Vagina (tissue), 2 donors: ENCODE results near the gene RASL11B. TPM values are rescaled to one million over a fixed set of nuclear protein-coding genes. Genes with fewer than 3 reads are reported as not detected.

Source experiments
- DNase-seq, 2 donors: peaks; one replicate each; pipeline ENCODE4 v3.0.0-alpha.2; 2017; ENCODE audit errors: extremely low spot score in 2 of 2
- H3K27ac ChIP-seq: fragments of 200-600 bp; sonication (generic); one replicate; pipeline ENCODE4 v1.5.1; 2019
- H3K27me3 ChIP-seq: fragments of 200-600 bp; sonication (generic); one replicate; pipeline ENCODE4 v1.5.1; 2019
- H3K36me3 ChIP-seq, 2 donors: fragments of 200-600 bp; sonication (generic); one replicate each; pipeline ENCODE4 v1.5.1; 2017 to 2019
- H3K4me1 ChIP-seq: fragments of 200-600 bp; sonication (generic); one replicate; pipeline ENCODE4 v1.5.1; 2019
- H3K4me3 ChIP-seq, 2 donors: fragments of 200-600 bp; sonication (generic); 1 replicate in 1 of 2; 2 replicates in 1 of 2; pipeline ENCODE4 v1.5.1; 2016 to 2019
- H3K9me3 ChIP-seq: fragments of 200-600 bp; sonication (generic); one replicate; pipeline ENCODE4 v1.5.1; 2019
- POLR2A ChIP-seq, 2 donors: fragments of 450-650 bp; IDR thresholded peaks; one replicate each; pipeline ENCODE4 v1.6.1; 2017; ENCODE audit warnings: antibody characterized with exemption in 2 of 2, mild to moderate bottlenecking in 2 of 2, moderate library complexity in 2 of 2
- POLR2AphosphoS5 ChIP-seq, 2 donors: sonication (generic); formaldehyde crosslinking; IDR thresholded peaks; one replicate each; pipeline ENCODE4 v1.9.0; 2017; ENCODE audit warnings: antibody characterized with exemption in 2 of 2, mild to moderate bottlenecking in 2 of 2, low read depth in 1 of 2; ENCODE audit not compliant: insufficient read depth in 1 of 2
- intact Hi-C: fragments of 100-400 bp; cut with DNase I; formaldehyde crosslinking; loops from one replicate; pipeline ENCODE4 v1.15.1; 2023
- total RNA-seq: library from RNA; depleted of rRNA; stranded (reverse); fragments of >200 nt; gene quantifications from one replicate; pipeline ENCODE4 v1.2.3, GENCODE V29; 2016
- TF ChIP-seq, protein P1 (sequence below), 3 experiments: fragments of 450-650 bp in 2 of 3; fragments of 200-600 bp in 1 of 3; sonication (generic) in 1 of 3; IDR thresholded peaks; one replicate each; pipeline ENCODE4 v1.5.1; 2017 to 2019; ENCODE audit warnings: antibody characterized with exemption in 3 of 3, mild to moderate bottlenecking in 2 of 3, moderate library complexity in 2 of 3

The RASL11B gene
- total RNA-seq, 1 donor from 2014 or later: 9.3 TPM

DNA sequence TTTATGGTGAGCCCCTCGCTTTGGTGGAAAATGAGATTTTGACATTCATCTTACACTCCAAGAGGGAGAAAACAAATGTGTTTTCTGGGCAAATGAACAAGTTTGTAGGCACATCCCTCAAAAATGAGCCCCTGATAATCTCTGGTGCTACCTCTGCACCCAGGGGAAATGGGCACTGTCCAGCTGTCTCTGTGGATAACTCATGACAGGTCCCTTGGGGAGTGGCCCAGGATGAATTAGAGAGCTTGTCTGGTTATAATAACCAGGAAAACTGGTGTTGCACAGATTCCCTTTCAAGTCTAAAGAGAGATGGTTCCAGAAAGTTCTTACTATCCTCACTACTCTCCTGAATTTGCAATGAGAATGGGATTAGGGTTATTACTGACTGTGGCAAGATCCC lies 7.5 kb downstream of the RASL11B start:
- Histone ChIP-seq H3K27me3 (no peaks in the 10 kb centered on the region), H3K4me3 (peak overlapping the region in 1 of 2 donors; percentile 17), H3K9me3 (no peaks in the 10 kb centered on the region), H3K36me3 (no peaks in the 10 kb centered on the region), H3K27ac (peak overlapping the region; percentile 63), H3K4me1 (peaks cover 30% of the 10 kb centered on the region)
- DNase-seq: no peak
- TF ChIP-seq, protein P1, sequence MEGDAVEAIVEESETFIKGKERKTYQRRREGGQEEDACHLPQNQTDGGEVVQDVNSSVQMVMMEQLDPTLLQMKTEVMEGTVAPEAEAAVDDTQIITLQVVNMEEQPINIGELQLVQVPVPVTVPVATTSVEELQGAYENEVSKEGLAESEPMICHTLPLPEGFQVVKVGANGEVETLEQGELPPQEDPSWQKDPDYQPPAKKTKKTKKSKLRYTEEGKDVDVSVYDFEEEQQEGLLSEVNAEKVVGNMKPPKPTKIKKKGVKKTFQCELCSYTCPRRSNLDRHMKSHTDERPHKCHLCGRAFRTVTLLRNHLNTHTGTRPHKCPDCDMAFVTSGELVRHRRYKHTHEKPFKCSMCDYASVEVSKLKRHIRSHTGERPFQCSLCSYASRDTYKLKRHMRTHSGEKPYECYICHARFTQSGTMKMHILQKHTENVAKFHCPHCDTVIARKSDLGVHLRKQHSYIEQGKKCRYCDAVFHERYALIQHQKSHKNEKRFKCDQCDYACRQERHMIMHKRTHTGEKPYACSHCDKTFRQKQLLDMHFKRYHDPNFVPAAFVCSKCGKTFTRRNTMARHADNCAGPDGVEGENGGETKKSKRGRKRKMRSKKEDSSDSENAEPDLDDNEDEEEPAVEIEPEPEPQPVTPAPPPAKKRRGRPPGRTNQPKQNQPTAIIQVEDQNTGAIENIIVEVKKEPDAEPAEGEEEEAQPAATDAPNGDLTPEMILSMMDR (IDR thresholded peaks at IDR 0.05): no peak
- TF ChIP-seq POLR2A (IDR thresholded peaks at IDR 0.05) (no peak), POLR2AphosphoS5 (IDR thresholded peaks at IDR 0.05; ENCODE audit: insufficient read depth in 1 of 2, low read depth in 1 of 2) (no peak)
- intact Hi-C loops: loop anchor here (5.0 kb wide), 1 partner anchor 212 kb away; the partner anchor contains the start of gene USP46

DNA sequence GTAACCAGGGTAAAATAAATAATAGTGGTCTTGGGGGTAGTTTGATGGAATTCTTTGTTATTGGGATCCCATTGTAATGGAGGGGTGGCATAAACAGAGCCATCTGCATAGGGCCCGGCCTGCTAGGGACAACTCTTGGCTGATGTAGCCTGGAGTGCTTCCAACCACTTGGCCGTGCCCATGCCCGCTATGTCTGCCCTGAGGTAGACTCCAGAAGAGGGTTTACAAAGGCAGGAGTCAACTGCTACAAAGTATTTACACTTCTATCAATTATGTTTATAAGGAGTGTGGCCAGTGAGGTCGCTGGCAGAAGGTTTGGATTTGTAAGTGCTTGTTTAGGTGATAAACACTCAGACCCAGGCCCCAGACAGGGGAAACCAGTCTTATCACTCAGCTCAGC lies 8.1 kb downstream of the RASL11B start:
- no peak overlapping the region for H3K27ac ChIP-seq
- DNase-seq: no peak
- no peaks in the 10 kb centered on the region for H3K36me3 ChIP-seq
- no peaks in the 10 kb centered on the region for H3K9me3 ChIP-seq
- H3K27me3 ChIP-seq: no peaks in the 10 kb centered on the region
- no peak overlapping the region for H3K4me3 ChIP-seq
- intact Hi-C loops: no loop called here
- TF ChIP-seq, protein P1 (IDR thresholded peaks at IDR 0.05): no peak
- TF ChIP-seq POLR2A (IDR thresholded peaks at IDR 0.05): no peak
- no peak for TF ChIP-seq POLR2AphosphoS5 (IDR thresholded peaks at IDR 0.05; ENCODE audit: insufficient read depth in 1 of 2, low read depth in 1 of 2)
- peaks cover 24% of the 10 kb centered on the region for H3K4me1 ChIP-seq

DNA sequence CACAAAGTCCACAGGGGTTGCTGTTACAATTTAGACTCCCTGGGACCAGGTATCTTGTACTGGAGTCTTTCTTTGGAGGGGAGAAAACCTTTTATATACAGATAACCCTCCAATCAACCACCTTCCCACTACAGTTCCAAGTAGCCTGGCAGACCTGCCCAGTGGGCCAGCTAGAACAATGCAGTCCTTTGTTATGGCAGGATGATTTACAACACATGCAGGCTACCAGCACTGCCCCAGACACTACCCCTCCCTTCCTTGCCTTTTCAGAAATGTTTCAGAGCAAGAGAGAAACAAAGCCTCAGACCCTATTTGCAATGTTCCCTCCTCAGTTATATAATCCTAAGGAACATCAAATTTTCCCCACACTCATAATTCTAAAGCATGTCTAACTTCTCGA lies 11.1 kb downstream of the RASL11B start:
- TF ChIP-seq, protein P1 (IDR thresholded peaks at IDR 0.05): no peak
- no peak for TF ChIP-seq POLR2AphosphoS5 (IDR thresholded peaks at IDR 0.05; ENCODE audit: insufficient read depth in 1 of 2, low read depth in 1 of 2)
- no peak for TF ChIP-seq POLR2A (IDR thresholded peaks at IDR 0.05)
- Histone ChIP-seq H3K27me3 (no peaks in the 10 kb centered on the region), H3K9me3 (no peaks in the 10 kb centered on the region), H3K27ac (no peak overlapping the region), H3K36me3 (no peaks in the 10 kb centered on the region), H3K4me3 (no peak overlapping the region), H3K4me1 (peaks cover 16% of the 10 kb centered on the region)
- intact Hi-C loops: no loop called here
- no peak for DNase-seq

DNA sequence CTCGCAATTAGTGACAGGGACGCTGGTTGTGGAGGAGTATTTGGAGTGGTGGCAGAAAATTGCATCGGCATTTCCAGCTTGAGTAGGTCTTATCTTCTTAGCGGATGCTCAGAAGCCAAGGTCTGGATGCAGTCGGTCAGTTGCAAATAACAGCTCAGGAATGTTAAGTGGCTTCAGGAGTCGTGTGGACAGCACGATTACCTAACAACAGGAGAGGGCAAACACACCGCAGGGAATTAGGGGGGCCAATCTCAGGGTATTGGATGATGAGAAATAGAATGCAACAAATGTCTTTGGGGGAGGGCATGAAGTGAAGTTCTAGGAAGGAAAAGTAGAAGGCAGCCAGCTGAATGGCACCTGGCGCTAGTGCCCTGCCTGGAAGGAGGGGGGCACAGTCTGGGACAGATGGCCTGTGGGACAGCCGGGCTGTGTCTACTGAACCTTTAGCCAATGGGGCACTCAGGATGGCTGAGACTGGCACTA lies 11.8 kb downstream of the RASL11B start:
- peaks cover 9% of the 10 kb centered on the region for H3K4me1 ChIP-seq
- no peaks in the 10 kb centered on the region for H3K9me3 ChIP-seq
- no peak overlapping the region for H3K27ac ChIP-seq
- TF ChIP-seq, protein P1 (IDR thresholded peaks at IDR 0.05): no peak
- no peak for TF ChIP-seq POLR2A (IDR thresholded peaks at IDR 0.05)
- no peak for TF ChIP-seq POLR2AphosphoS5 (IDR thresholded peaks at IDR 0.05; ENCODE audit: insufficient read depth in 1 of 2, low read depth in 1 of 2)
- no peaks in the 10 kb centered on the region for H3K36me3 ChIP-seq
- intact Hi-C loops: no loop called here
- DNase-seq: no peak
- no peaks in the 10 kb centered on the region for H3K27me3 ChIP-seq
- no peak overlapping the region for H3K4me3 ChIP-seq

DNA sequence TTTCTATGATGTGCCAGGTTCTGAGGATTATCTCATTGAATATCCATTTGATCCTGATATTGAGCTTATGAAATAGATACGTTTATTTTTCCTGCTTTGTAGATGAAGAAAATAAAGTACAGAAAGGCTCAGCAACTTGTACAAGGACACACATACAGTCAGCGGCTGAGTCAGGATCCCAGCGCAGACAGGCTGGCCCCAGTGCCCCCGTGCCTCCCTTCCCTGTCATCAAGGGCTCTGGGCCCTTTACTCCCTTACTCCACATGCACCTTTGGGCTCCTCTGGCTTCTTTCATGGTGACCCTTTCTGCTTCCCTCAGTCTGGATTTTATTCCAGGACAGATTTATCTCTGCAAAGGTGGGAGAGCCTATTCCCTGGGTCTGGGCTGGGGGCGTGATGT lies 12.8 kb downstream of the RASL11B start:
- no peak overlapping the region for H3K4me3 ChIP-seq
- H3K27ac ChIP-seq: no peak overlapping the region
- no peaks in the 10 kb centered on the region for H3K36me3 ChIP-seq
- no peak for DNase-seq
- TF ChIP-seq POLR2AphosphoS5 (IDR thresholded peaks at IDR 0.05; ENCODE audit: insufficient read depth in 1 of 2, low read depth in 1 of 2) (no peak), POLR2A (IDR thresholded peaks at IDR 0.05) (no peak)
- TF ChIP-seq, protein P1 (IDR thresholded peaks at IDR 0.05): no peak
- H3K9me3 ChIP-seq: no peaks in the 10 kb centered on the region
- H3K27me3 ChIP-seq: no peaks in the 10 kb centered on the region
- intact Hi-C loops: no loop called here
- no peaks in the 10 kb centered on the region for H3K4me1 ChIP-seq
